Hematopoietic multipotent progenitor cell treated with erythropoietin and hydrocortisone succinate and interleukin-3 and kit ligand, for 17 days (in vitro differentiated cells): Measurements from ENCODE around the gene LRRC18.

Experiments
- DNase-seq: peaks from one replicate; pipeline ENCODE4 v3.0.0-alpha.2; 2015; ENCODE audit warnings: low spot score

LRRC18 gene

GRCh38 chr10:48880016-48880705, 59.5 kb downstream of the LRRC18 start:
- no peak for DNase-seq

GRCh38 chr10:48879451-48879850, 60.2 kb downstream of the LRRC18 start:
- DNase-seq, result no peak

DNA sequence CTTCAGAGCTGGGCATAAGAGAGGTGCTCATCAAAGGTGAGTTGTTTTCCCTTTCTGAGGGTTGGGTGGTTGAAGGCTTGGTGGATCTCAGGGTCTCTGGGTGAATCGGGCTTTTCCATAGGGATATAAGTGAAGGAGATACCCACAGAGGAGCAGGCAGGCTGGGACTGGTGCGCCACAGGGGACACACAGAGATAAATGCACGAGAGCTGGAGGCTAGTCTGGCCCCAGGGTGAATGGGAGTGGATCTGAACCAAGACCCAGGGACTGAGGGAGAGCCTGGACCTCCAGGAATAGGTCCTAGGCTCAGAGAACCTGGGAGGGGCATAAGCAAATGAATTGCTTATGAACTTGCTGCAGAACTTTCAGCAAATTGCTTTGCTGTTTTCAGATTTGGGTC, 61.5 kb downstream of the LRRC18 start:
- no peak for DNase-seq

- DNase-seq, result no peak
Observed at GRCh38 chr10:48872234-48872633, 67.4 kb downstream of the LRRC18 start.
